SK-N-MC (cell line): Measurements from ENCODE around the gene LILRB4.
"Not testable (repeated sequence)": the region's sequence is repeated elsewhere in the genome, so short reads cannot be mapped to it uniquely, and the experiment has no call there.

Experiments
- DNase-seq: peaks from one replicate; pipeline ENCODE4 v3.0.0-alpha.2; 2011; ENCODE audit warnings: low read depth, low spot score
- H3K27ac ChIP-seq: fragments of 200-600 bp; sonication (generic); 2 replicates; pipeline ENCODE4 v1.5.1; 2016; ENCODE audit warnings: mixed run types
- H3K36me3 ChIP-seq: fragments of 200-600 bp; sonication (generic); 2 replicates; pipeline ENCODE4 v1.6.1; 2017; ENCODE audit warnings: antibody characterized with exemption, low read length, mixed read lengths; ENCODE audit not compliant: insufficient read depth
- H3K4me3 ChIP-seq: fragments of 200-600 bp; sonication (generic); 2 replicates; pipeline ENCODE4 v1.5.1; 2016
- H3K9ac ChIP-seq: fragments of 200-600 bp; sonication (generic); 2 replicates; pipeline ENCODE4 v1.8.0; 2017; ENCODE audit warnings: mixed run types, mixed read lengths; ENCODE audit not compliant: insufficient read length
- H3K9me3 ChIP-seq: fragments of 200-600 bp; sonication (generic); 2 replicates; pipeline ENCODE4 v1.6.1; 2017; ENCODE audit warnings: low read depth, mild to moderate bottlenecking, antibody characterized with exemption, low read length, moderate library complexity, mixed read lengths
- EZH2 ChIP-seq: fragments of 200-600 bp; sonication (generic); IDR thresholded peaks from one replicate; pipeline ENCODE4 v1.6.1; 2017; ENCODE audit warnings: antibody characterized with exemption
- FOXP2 ChIP-seq: optimal IDR thresholded peaks from 2 replicates; pipeline ENCODE3; 2011; ENCODE audit warnings: mild to moderate bottlenecking, moderate library complexity; ENCODE audit not compliant: insufficient read depth; ENCODE audit errors: extremely low read length, control extremely low read depth
- POLR2AphosphoS5 ChIP-seq: IDR thresholded peaks from 2 replicates; pipeline ENCODE4 v1.6.1; 2012; ENCODE audit warnings: mild to moderate bottlenecking, low read depth, low read length, borderline replicate concordance

LILRB4 gene

DNA sequence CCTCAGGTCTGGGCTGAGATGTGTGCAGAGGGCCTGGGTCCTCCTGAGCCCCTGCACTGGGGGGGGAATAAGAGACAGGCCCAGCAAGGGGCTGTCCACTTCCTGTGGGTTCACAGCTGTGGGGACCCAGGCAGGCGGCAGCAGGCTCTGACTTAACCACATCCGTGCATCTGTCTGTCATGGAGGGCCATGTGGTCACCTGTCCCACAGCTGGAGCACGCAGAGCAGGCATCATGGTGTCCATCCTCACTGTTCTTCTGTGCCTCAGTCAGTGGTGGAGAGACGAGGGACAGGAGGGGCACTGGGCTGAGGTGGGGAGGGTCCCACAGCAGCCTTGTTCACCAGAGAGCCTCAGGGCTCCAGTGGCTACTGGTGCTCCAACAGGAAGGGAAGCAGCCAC is 45.2 kb downstream of the LILRB4 start:
- H3K9ac ChIP-seq, result no peak overlapping the region
- H3K36me3 ChIP-seq, result no peaks in the 10 kb centered on the region
- TF ChIP-seq POLR2AphosphoS5 (no peak), FOXP2 (no peak), EZH2 (no peak)
- no peak overlapping the region for H3K4me3 ChIP-seq
- DNase-seq, result no peak
- H3K27ac ChIP-seq, result no peak overlapping the region
- no peaks in the 10 kb centered on the region for H3K9me3 ChIP-seq

DNA sequence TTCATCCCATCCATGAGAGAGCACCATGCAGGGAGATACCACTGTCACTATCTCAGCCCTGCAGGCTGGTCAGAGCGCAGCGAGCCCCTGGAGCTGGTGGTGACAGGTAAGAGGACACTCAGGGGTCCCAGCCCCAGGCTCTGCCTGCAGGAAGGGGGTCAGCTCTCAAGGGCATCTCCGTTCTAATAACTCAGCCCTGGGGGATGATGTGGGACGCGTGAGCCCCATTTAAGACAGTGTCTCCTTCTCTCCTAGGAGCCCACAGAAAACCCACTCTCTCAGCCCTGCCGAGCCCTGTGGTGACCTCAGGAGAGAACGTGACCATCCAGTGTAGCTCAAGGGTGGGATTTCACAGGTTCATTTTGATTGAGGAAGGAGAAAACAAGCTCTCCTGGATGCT is 46.0 kb downstream of the LILRB4 start:
- no peak for DNase-seq
- TF ChIP-seq EZH2 (no peak), POLR2AphosphoS5 (no peak), FOXP2 (no peak)
- Histone ChIP-seq H3K4me3 (no peak overlapping the region), H3K9ac (no peak overlapping the region), H3K9me3 (no peaks in the 10 kb centered on the region), H3K27ac (no peak overlapping the region), H3K36me3 (no peaks in the 10 kb centered on the region)

DNA sequence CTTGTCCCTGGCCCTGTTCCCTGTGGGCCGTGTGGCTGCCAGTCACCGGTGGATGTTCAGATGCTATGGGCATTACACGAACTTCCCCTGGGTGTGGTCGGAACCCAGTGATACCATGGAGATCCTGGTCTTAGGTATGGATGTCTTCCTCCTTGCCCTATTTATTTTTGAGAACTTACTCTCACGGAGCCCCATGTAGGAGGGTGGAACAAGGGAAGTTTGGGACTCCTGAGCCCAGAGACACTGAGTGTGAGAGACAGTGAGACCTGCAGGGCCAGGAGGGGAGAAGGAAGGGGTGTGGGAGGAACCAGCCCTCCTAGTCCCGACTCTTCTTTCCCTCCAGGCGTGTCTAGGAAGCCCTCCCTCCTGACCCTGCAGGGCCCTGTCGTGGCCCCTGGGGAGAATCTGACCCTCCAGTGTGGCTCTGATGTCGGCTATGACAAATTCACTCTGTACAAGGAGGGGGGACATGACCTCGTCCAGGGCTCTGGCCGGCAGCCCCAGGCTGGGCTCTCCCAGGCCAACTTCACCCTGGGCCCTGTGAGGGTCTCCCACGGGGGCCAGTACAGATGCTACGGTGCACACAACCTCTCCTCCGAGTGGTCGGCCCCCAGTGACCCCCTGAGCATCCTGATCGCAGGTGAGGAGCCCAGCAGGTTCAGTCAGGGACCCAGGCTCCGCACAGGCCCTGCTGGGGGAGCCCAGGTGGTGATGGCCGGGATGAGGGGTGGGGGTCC is 46.6 kb downstream of the LILRB4 start:
- Histone ChIP-seq H3K27ac (no peak overlapping the region), H3K4me3 (no peak overlapping the region), H3K9ac (no peak overlapping the region), H3K9me3 (no peaks in the 10 kb centered on the region), H3K36me3 (no peaks in the 10 kb centered on the region)
- no peak for DNase-seq
- TF ChIP-seq EZH2 (no peak), FOXP2 (no peak), POLR2AphosphoS5 (no peak)

DNA sequence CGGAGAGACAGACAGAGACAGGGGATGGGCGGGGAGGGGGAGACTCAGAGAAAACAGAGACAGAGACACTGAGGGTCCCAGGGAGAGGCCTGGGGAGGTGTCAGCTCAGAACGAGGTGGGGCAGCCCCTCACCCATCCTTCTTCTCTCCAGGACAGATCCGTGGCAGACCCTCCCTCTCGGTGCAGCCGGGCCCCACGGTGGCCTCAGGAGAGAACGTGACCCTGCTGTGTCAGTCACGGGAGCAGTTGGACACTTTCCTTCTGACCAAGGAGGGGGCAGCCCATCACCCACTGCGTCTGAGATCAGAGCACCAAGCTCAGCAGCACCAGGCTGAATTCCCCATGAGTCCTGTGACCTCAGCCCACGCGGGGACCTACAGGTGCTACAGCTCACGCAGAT is 47.2 kb downstream of the LILRB4 start:
- not testable (repeated sequence) for H3K27ac ChIP-seq, H3K9me3 ChIP-seq, H3K4me3 ChIP-seq, H3K9ac ChIP-seq, DNase-seq, H3K36me3 ChIP-seq
